H1 (cell line): ENCODE measurements around the gene CPSF4. TPM values are rescaled to one million over a fixed set of nuclear protein-coding genes. Genes with fewer than 3 reads are reported as not detected.
A peak's percentile ranks its signal among the peaks of the same experiment; 100 is the strongest.

ENCODE experiments used
- CTCF ChIA-PET: fragments of 300-600 bp; sonication (Branson Sonifier 250); formaldehyde crosslinking; loops from one replicate; lab custom pipeline; 2021; ENCODE audit not compliant: partially characterized antibody; lab: Charles Lee
- POLR2A ChIA-PET: fragments of 300-600 bp; sonication (Branson Sonifier 250); formaldehyde crosslinking; loops from one replicate; lab custom pipeline; 2021; ENCODE audit warnings: inconsistent platforms; ENCODE audit not compliant: partially characterized antibody; lab: Charles Lee
- DNase-seq, 2 experiments: peaks; one replicate each; pipeline versions ENCODE4 v3.0.0 to v3.0.0-alpha.2; 2010 to 2022; ENCODE audit warnings: low spot score in 2 of 2, low read depth in 1 of 2, mixed read lengths in 1 of 2
- FAIRE-seq: peaks from 2 replicates; lab custom pipeline; 2011; peaks lifted over from hg19 to GRCh38; lab: Jason Lieb, UNC
- H2AFZ ChIP-seq: 2 replicates; pipeline ENCODE4 v1.8.1; 2012; ENCODE audit warnings: low read length, inconsistent platforms
- H2AK5ac ChIP-seq: 2 replicates; pipeline ENCODE4 v1.6.1; 2013; ENCODE audit warnings: low read depth, low read length
- H2BK120ac ChIP-seq: replicated peaks from 2 replicates; pipeline ENCODE3; 2013; ENCODE audit warnings: low read depth, low read length, inconsistent platforms
- H2BK12ac ChIP-seq: 2 replicates; pipeline ENCODE4 v1.6.1; 2013; ENCODE audit warnings: low read depth, low read length
- H2BK15ac ChIP-seq: 2 replicates; pipeline ENCODE4 v1.6.1; 2013; ENCODE audit warnings: low read length
- H2BK20ac ChIP-seq: 2 replicates; pipeline ENCODE4 v1.6.1; 2013; ENCODE audit warnings: low read length
- H2BK5ac ChIP-seq: 2 replicates; pipeline ENCODE4 v1.6.1; 2013; ENCODE audit warnings: low read depth, low read length
- H3K14ac ChIP-seq: 2 replicates; pipeline ENCODE4 v1.6.1; 2013; ENCODE audit warnings: inconsistent platforms; ENCODE audit not compliant: insufficient read length
- H3K18ac ChIP-seq: 2 replicates; pipeline ENCODE4 v1.6.1; 2013; ENCODE audit warnings: low read length; ENCODE audit errors: extremely low read depth
- H3K23ac ChIP-seq: 2 replicates; pipeline ENCODE4 v1.6.1; 2013; ENCODE audit warnings: inconsistent platforms; ENCODE audit not compliant: insufficient read length
- H3K23me2 ChIP-seq: 2 replicates; pipeline ENCODE4 v1.6.1; 2013; ENCODE audit warnings: low read depth, low read length
- H3K27ac ChIP-seq: 2 replicates; pipeline ENCODE4 v1.6.1; 2011; ENCODE audit warnings: low read depth, low read length, inconsistent platforms
- H3K27me3 ChIP-seq, 4 experiments: replicated peaks in 1 of 4; 1 replicate in 1 of 4; 2 replicates in 3 of 4; pipeline versions ENCODE4 v1.6.1 to v1.8.1; 2011 to 2013; ENCODE audit warnings: low read length in 3 of 4, mild to moderate bottlenecking in 3 of 4, inconsistent platforms in 2 of 4, mixed read lengths in 2 of 4, moderate library complexity in 1 of 4; ENCODE audit not compliant: control insufficient read depth in 3 of 4, insufficient read depth in 3 of 4; ENCODE audit errors: extremely low read depth in 1 of 4
- H3K36me3 ChIP-seq, 4 experiments: 2 replicates each; pipeline versions ENCODE4 v1.6.1 to v1.8.1; 2011 to 2013; ENCODE audit warnings: mild to moderate bottlenecking in 4 of 4, low read length in 3 of 4, moderate library complexity in 2 of 4, control low read depth in 1 of 4, inconsistent platforms in 1 of 4; ENCODE audit not compliant: insufficient read depth in 4 of 4, control insufficient read depth in 2 of 4
- H3K4ac ChIP-seq: replicated peaks from 2 replicates; pipeline ENCODE3; 2013; ENCODE audit warnings: low read length, low read depth, mixed read lengths, inconsistent platforms; ENCODE audit not compliant: insufficient read length
- H3K4me1 ChIP-seq, 4 experiments: replicated peaks in 1 of 4; 1 replicate in 1 of 4; 2 replicates in 3 of 4; pipeline versions ENCODE4 v1.6.1 to v1.8.1; 2011 to 2013; ENCODE audit warnings: low read length in 3 of 4, inconsistent platforms in 2 of 4, mixed read lengths in 1 of 4; ENCODE audit not compliant: insufficient read depth in 4 of 4, control insufficient read depth in 3 of 4
- H3K4me2 ChIP-seq, 2 experiments: 2 replicates each; pipeline versions ENCODE4 v1.6.1 to v1.8.1; 2011 to 2013; ENCODE audit warnings: low read depth in 2 of 2, low read length in 2 of 2, control low read depth in 1 of 2, inconsistent platforms in 1 of 2, mild to moderate bottlenecking in 1 of 2; ENCODE audit not compliant: insufficient read depth in 1 of 2
- H3K4me3 ChIP-seq, 4 experiments: fragments of 200-600, 300-600 bp in 1 of 4; sonication (generic), shearing (Covaris generic), sonication (Bioruptor Twin) in 1 of 4; 2 replicates each; pipeline versions ENCODE4 v1.5.1 to v1.8.1; 2011 to 2016; ENCODE audit warnings: low read length in 4 of 4, low read depth in 3 of 4, control low read depth in 2 of 4, inconsistent platforms in 2 of 4, mild to moderate bottlenecking in 2 of 4, mixed read lengths in 1 of 4, moderate library complexity in 1 of 4; ENCODE audit not compliant: insufficient read depth in 2 of 4; ENCODE audit errors: extremely low read depth in 1 of 4
- H3K56ac ChIP-seq: replicated peaks from 2 replicates; pipeline ENCODE3; 2013; ENCODE audit warnings: low read depth, mild to moderate bottlenecking, mixed read lengths, low read length, inconsistent platforms; ENCODE audit not compliant: insufficient read length
- H3K79me1 ChIP-seq: 2 replicates; pipeline ENCODE4 v1.6.1; 2013; ENCODE audit warnings: low read depth, low read length, control low read depth
- H3K79me2 ChIP-seq, 2 experiments: 2 replicates each; pipeline versions ENCODE4 v1.6.1 to v1.8.1; 2012 to 2013; ENCODE audit warnings: low read length in 2 of 2, mild to moderate bottlenecking in 2 of 2, inconsistent platforms in 1 of 2; ENCODE audit not compliant: insufficient read depth in 2 of 2, control insufficient read depth in 1 of 2
- H3K9ac ChIP-seq, 4 experiments: replicated peaks in 1 of 4; 1 replicate in 1 of 4; 2 replicates in 3 of 4; pipeline versions ENCODE4 v1.6.1 to v1.8.1; 2011 to 2013; ENCODE audit warnings: low read depth in 3 of 4, low read length in 3 of 4, control low read depth in 2 of 4, mild to moderate bottlenecking in 2 of 4, moderate library complexity in 2 of 4, inconsistent platforms in 1 of 4; ENCODE audit errors: extremely low read depth in 1 of 4
- H3K9me3 ChIP-seq, 2 experiments: 2 replicates each; pipeline versions ENCODE4 v1.6.1 to v1.8.1; 2012 to 2013; ENCODE audit warnings: mild to moderate bottlenecking in 2 of 2, moderate library complexity in 2 of 2, control low read depth in 1 of 2, inconsistent platforms in 1 of 2, low read depth in 1 of 2, low read length in 1 of 2, mixed read lengths in 1 of 2; ENCODE audit not compliant: insufficient read depth in 2 of 2
- H4K20me1 ChIP-seq, 2 experiments: replicated peaks in 1 of 2; 2 replicates each; pipeline versions ENCODE3 to v1.8.1; 2011 to 2013; ENCODE audit warnings: inconsistent platforms in 2 of 2, low read length in 2 of 2, mild to moderate bottlenecking in 1 of 2; ENCODE audit not compliant: insufficient read depth in 2 of 2, control insufficient read depth in 1 of 2
- H4K5ac ChIP-seq: 2 replicates; pipeline ENCODE4 v1.6.1; 2013; ENCODE audit warnings: low read length, low read depth, mixed read lengths, inconsistent platforms; ENCODE audit not compliant: insufficient read length
- H4K8ac ChIP-seq: 2 replicates; pipeline ENCODE4 v1.8.0; 2013; ENCODE audit warnings: mild to moderate bottlenecking, moderate library complexity, low read length, inconsistent platforms; ENCODE audit not compliant: insufficient read depth; ENCODE audit errors: extremely low read depth
- H4K91ac ChIP-seq: replicated peaks from 2 replicates; pipeline ENCODE3; 2013; ENCODE audit warnings: low read length, mixed read lengths, inconsistent platforms; ENCODE audit not compliant: insufficient read length
- HDAC6 ChIP-seq: IDR thresholded peaks from one replicate; pipeline ENCODE4 v1.7.1; 2012; ENCODE audit warnings: low read depth, mild to moderate bottlenecking, inconsistent platforms, low read length, moderate library complexity
- POLR2A ChIP-seq, 2 experiments: IDR thresholded peaks; 1 replicate in 1 of 2; 2 replicates in 1 of 2; pipeline ENCODE4 v1.6.1; 2011; ENCODE audit warnings: low read depth in 2 of 2, low read length in 2 of 2, mild to moderate bottlenecking in 2 of 2; ENCODE audit errors: control extremely low read depth in 1 of 2
- POLR2AphosphoS5 ChIP-seq: IDR thresholded peaks from 2 replicates; pipeline ENCODE4 v1.6.1; 2011; ENCODE audit warnings: low read depth, low read length
- RAD21 ChIP-seq, 2 experiments: IDR thresholded peaks in 1 of 2; conservative IDR thresholded peaks in 1 of 2; 2 replicates each; pipeline ENCODE4 v1.6.1; 2011; ENCODE audit warnings: low read depth in 2 of 2, low read length in 2 of 2, improper control_type of control experiment in 1 of 2, inconsistent platforms in 1 of 2, mild to moderate bottlenecking in 1 of 2, moderate library complexity in 1 of 2
- WGBS, 2 experiments: shearing (Covaris generic) in 1 of 2; methylation state at CpG; one replicate each; pipeline versions ENCODE4 v1.1.6 to v1.1.7; 2013 to 2015; ENCODE audit warnings: low lambda C conversion rate in 2 of 2, mixed read lengths in 2 of 2, inconsistent platforms in 1 of 2, low coverage in 1 of 2, missing lambda C conversion rate in 1 of 2; ENCODE audit not compliant: insufficient replicate concordance in 2 of 2, insufficient coverage in 1 of 2, insufficient read length in 1 of 2; ENCODE audit errors: extremely low coverage in 1 of 2, missing lambda C conversion rate in 1 of 2; 5-methylcytosine and 5-hydroxymethylcytosine counted together
- polyA plus RNA-seq, 7 experiments: library from polyadenylated mRNA; depleted of rRNA in 3 of 7; stranded (reverse) in 5 of 7; unstranded in 2 of 7; fragments of >200 nt in 5 of 7; fragments of 200-250 nt in 2 of 7; gene quantifications; 1 replicate in 5 of 7; 2 replicates in 1 of 7; 4 replicates in 1 of 7; pipeline versions ENCODE4 v1.2.1 to v1.2.3, GENCODE V29; 2011 to 2013; ENCODE audit warnings: missing spikeins in 2 of 7, mixed read lengths in 2 of 7
- total RNA-seq: library from RNA; stranded (reverse); fragmentation: NEBNext Ultra II Directional; extraction: Animal tissue kit (Norgen Biotek cat#: 25700); gene quantifications from 2 replicates; pipeline ENCODE4 v1.2.1, GENCODE V29; 2021

CPSF4 gene
- total and polyA plus RNA-seq, 2 of the 8 experiments (the other 6 are each of a cell fraction or from before 2014, with no cell fraction given) = 77.5 to 103 TPM

DNA sequence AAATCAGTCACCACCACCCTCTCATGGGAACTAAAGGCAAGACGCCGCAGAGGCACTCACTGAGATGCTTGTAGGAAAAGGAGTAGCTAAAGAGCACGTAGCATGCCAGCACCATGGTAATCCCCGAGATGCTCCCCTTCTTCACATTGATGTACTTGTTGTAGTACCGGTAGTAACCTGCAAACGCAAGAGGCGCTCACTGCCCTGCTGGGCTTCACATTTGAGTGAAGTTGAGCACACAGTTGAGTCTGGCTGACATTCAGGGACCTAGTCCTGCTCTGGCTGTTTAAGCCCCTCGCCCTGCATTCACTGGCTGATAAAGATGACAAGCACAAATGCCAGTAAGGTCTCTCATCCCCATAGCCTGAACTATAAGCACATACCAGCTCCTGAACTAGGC is 20.3 kb downstream of the CPSF4 start:
- Histone ChIP-seq H2BK5ac (no peak overlapping the region), H3K4me1 (no peaks in the 10 kb centered on the region; a peak in 1 of 7 replicates), H2BK20ac (no peak overlapping the region), H4K20me1 (peaks cover 12 to 29% of the 10 kb centered on the region in 2 experiments), H3K23me2 (no peaks in the 10 kb centered on the region), H4K5ac (no peak overlapping the region), H4K91ac (no peak overlapping the region), H2AFZ (no peak overlapping the region), H3K27ac (no peak overlapping the region), H2BK12ac (no peak overlapping the region), H3K4me3 (no peak overlapping the region), H3K9me3 (no peaks in the 10 kb centered on the region), H3K27me3 (no peaks in the 10 kb centered on the region), H3K23ac (no peak overlapping the region), H3K9ac (no peak overlapping the region), H3K4ac (no peak overlapping the region), H3K36me3 (peaks cover 16 to 73% (median 47%) of the 10 kb centered on the region in 4 experiments; a peak in 7 of 8 replicates), H3K79me2 (peaks cover 16 to 53% of the 10 kb centered on the region in 2 experiments), H2AK5ac (no peak overlapping the region), H3K56ac (no peak overlapping the region), H3K4me2 (no peak overlapping the region), H3K18ac (no peak overlapping the region), H4K8ac (no peak overlapping the region), H3K79me1 (peaks cover 13% of the 10 kb centered on the region), H2BK15ac (no peak overlapping the region), H2BK120ac (no peak overlapping the region), H3K14ac (no peak overlapping the region)
- ChIA-PET CTCF (interaction anchor here (0.6 to 1.6 kb wide), 14 partner anchors 8 to 158 kb away, joined by 3 to 8 read pairs (median 3); partner anchors contain the start of genes BUD31, CPSF4, PDAP1 and PTCD1), POLR2A (interaction anchor here (0.9 to 10.7 kb wide), 12 partner anchors 9 to 99 kb away, joined by 3 to 100 read pairs (median 6); partner anchors contain the start of genes ATP5MF, BUD31, PDAP1 and PTCD1)
- FAIRE-seq = no peak
- WGBS, 2 experiments = 88% methylated on average over 8 of the region's 8 CpGs; no CpG with 5 or more reads in 1 of the 2 experiments
- DNase-seq = no peak
- TF ChIP-seq HDAC6 (no peak), RAD21 (IDR thresholded peaks at IDR 0.05 in 1 of 2, conservative IDR thresholded peaks at IDR 0.05 in 1 of 2; ENCODE audit: low read depth in 2 of 2, low read length in 2 of 2) (peak; percentile 40 to 56; a peak in 3 of 4 replicates), POLR2A (IDR thresholded peaks at IDR 0.05; ENCODE audit: control extremely low read depth in 1 of 2, low read depth in 2 of 2, low read length in 2 of 2) (peak; percentile 41 to 44; a peak in 1 of 3 replicates), POLR2AphosphoS5 (peak; percentile 79; the same call in 1 of the 2 replicates)
